Smooth muscle cell (in vitro differentiated cells): ENCODE results near the gene SLC9A7. TPM values are rescaled to one million over a fixed set of nuclear protein-coding genes. Genes with fewer than 3 reads are reported as not detected.

Experiments used
- DNase-seq: peaks from one replicate; lab custom pipeline; 2025; ENCODE audit not compliant: unreplicated experiment; lab: John Stamatoyannopoulos, UW
- H2AFZ ChIP-seq: fragments of 200-600 bp; sonication (generic); 2 replicates; pipeline ENCODE4 v1.6.0; 2016; ENCODE audit warnings: antibody characterized with exemption, low read depth, mild to moderate bottlenecking
- H3F3A ChIP-seq: fragments of 200-600 bp; sonication (generic); 2 replicates; pipeline ENCODE4 v1.6.0; 2017; ENCODE audit warnings: antibody characterized with exemption, low read depth
- H3K27ac ChIP-seq: fragments of 200-600 bp; sonication (generic); 2 replicates; pipeline ENCODE4 v1.5.1; 2016; ENCODE audit warnings: low read depth, mild to moderate bottlenecking
- H3K27me3 ChIP-seq: fragments of 200-600 bp; sonication (generic); 2 replicates; pipeline ENCODE4 v1.6.1; 2016; ENCODE audit warnings: low read depth, mild to moderate bottlenecking
- H3K36me3 ChIP-seq: fragments of 200-600 bp; sonication (generic); 2 replicates; pipeline ENCODE4 v1.5.1; 2016; ENCODE audit warnings: low read depth
- H3K4me1 ChIP-seq: fragments of 200-600 bp; sonication (generic); 2 replicates; pipeline ENCODE4 v1.5.1; 2016; ENCODE audit warnings: low read depth
- H3K4me2 ChIP-seq: fragments of 200-600 bp; sonication (generic); 2 replicates; pipeline ENCODE4 v1.6.0; 2016; ENCODE audit warnings: mild to moderate bottlenecking
- H3K4me3 ChIP-seq: fragments of 200-600 bp; sonication (generic); 2 replicates; pipeline ENCODE4 v1.5.1; 2016; ENCODE audit warnings: mild to moderate bottlenecking
- H3K79me2 ChIP-seq: fragments of 200-600 bp; sonication (generic); 2 replicates; pipeline ENCODE4 v1.6.0; 2016; ENCODE audit warnings: low read depth, mild to moderate bottlenecking
- H3K9ac ChIP-seq: fragments of 200-600 bp; sonication (generic); 2 replicates; pipeline ENCODE4 v1.6.0; 2016; ENCODE audit warnings: low read depth
- H3K9me3 ChIP-seq: fragments of 200-600 bp; sonication (generic); replicated peaks from 2 replicates; pipeline ENCODE4 v1.5.1; 2016; ENCODE audit warnings: low read depth
- H4K20me1 ChIP-seq: fragments of 200-600 bp; sonication (generic); 2 replicates; pipeline ENCODE4 v1.6.0; 2016; ENCODE audit warnings: low read depth
- WGBS: methylation state at CpG from one replicate; pipeline ENCODE4 v1.1.7; 2016; ENCODE audit warnings: low lambda C conversion rate; 5-methylcytosine and 5-hydroxymethylcytosine counted together
- polyA plus RNA-seq: library from polyadenylated mRNA; unstranded; fragments of >200 nt; fragmentation: Nextera tagmentation; extraction: Ambion mirVana; gene quantifications from 2 replicates; pipeline ENCODE4 v1.2.1, GENCODE V29; 2016
- total RNA-seq: library from RNA; depleted of rRNA; stranded (reverse); fragments of >200 nt; gene quantifications from 2 replicates; pipeline ENCODE4 v1.2.3, GENCODE V29; 2014
- TF ChIP-seq, protein P1 (sequence below): fragments of 200-600 bp; sonication (generic); IDR thresholded peaks from 2 replicates; pipeline ENCODE4 v1.5.1; 2017; ENCODE audit warnings: borderline replicate concordance, mild to moderate bottlenecking, antibody characterized with exemption; ENCODE audit not compliant: insufficient read depth, poor library complexity, severe bottlenecking

The SLC9A7 gene
- total and polyA plus RNA-seq, 2 experiments from 2014 or later, result 0.83 to 6.7 TPM

- WGBS, result 58% methylated on average over 3 of the region's 3 CpGs
- Histone ChIP-seq H3K27me3 (no peaks in the 10 kb centered on the region), H3K4me1 (no peaks in the 10 kb centered on the region), H3F3A (no peaks in the 10 kb centered on the region), H3K4me3 (no peak overlapping the region), H3K9me3 (no peaks in the 10 kb centered on the region), H2AFZ (no peak overlapping the region), H3K4me2 (no peak overlapping the region), H3K79me2 (no peaks in the 10 kb centered on the region), H3K36me3 (no peaks in the 10 kb centered on the region), H3K9ac (no peak overlapping the region), H3K27ac (no peak overlapping the region), H4K20me1 (no peaks in the 10 kb centered on the region)
- TF ChIP-seq, protein P1, sequence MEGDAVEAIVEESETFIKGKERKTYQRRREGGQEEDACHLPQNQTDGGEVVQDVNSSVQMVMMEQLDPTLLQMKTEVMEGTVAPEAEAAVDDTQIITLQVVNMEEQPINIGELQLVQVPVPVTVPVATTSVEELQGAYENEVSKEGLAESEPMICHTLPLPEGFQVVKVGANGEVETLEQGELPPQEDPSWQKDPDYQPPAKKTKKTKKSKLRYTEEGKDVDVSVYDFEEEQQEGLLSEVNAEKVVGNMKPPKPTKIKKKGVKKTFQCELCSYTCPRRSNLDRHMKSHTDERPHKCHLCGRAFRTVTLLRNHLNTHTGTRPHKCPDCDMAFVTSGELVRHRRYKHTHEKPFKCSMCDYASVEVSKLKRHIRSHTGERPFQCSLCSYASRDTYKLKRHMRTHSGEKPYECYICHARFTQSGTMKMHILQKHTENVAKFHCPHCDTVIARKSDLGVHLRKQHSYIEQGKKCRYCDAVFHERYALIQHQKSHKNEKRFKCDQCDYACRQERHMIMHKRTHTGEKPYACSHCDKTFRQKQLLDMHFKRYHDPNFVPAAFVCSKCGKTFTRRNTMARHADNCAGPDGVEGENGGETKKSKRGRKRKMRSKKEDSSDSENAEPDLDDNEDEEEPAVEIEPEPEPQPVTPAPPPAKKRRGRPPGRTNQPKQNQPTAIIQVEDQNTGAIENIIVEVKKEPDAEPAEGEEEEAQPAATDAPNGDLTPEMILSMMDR, result no peak
- DNase-seq, result no peak
Measured at GRCh38 chrX:46681849-46682248, 77.1 kb downstream of the SLC9A7 start.

GRCh38 chrX:46678232-46678631 lies 80.7 kb downstream of the SLC9A7 start:
- no peak overlapping the region for H3K9ac ChIP-seq
- no peaks in the 10 kb centered on the region for H3K27me3 ChIP-seq
- TF ChIP-seq, protein P1, result no peak
- H3K36me3 ChIP-seq, result no peaks in the 10 kb centered on the region
- no peaks in the 10 kb centered on the region for H3K9me3 ChIP-seq
- no peaks in the 10 kb centered on the region for H4K20me1 ChIP-seq
- no peak overlapping the region for H3K4me2 ChIP-seq
- DNase-seq, result no peak
- no peaks in the 10 kb centered on the region for H3K4me1 ChIP-seq
- no peak overlapping the region for H2AFZ ChIP-seq
- no peak overlapping the region for H3K27ac ChIP-seq
- no peak overlapping the region for H3K4me3 ChIP-seq
- H3K79me2 ChIP-seq, result no peaks in the 10 kb centered on the region
- no peaks in the 10 kb centered on the region for H3F3A ChIP-seq
- 100% methylated on average over 2 of the region's 2 CpGs for WGBS

GRCh38 chrX:46676399-46677356 lies 82.2 kb downstream of the SLC9A7 start:
- Histone ChIP-seq H3K9me3 (no peaks in the 10 kb centered on the region), H3K4me1 (no peaks in the 10 kb centered on the region), H3F3A (no peaks in the 10 kb centered on the region), H3K4me2 (no peak overlapping the region), H3K27me3 (no peaks in the 10 kb centered on the region), H3K9ac (no peak overlapping the region), H3K79me2 (no peaks in the 10 kb centered on the region), H3K27ac (no peak overlapping the region), H2AFZ (no peak overlapping the region), H3K4me3 (no peak overlapping the region), H4K20me1 (no peaks in the 10 kb centered on the region), H3K36me3 (no peaks in the 10 kb centered on the region)
- TF ChIP-seq, protein P1, result no peak
- no peak for DNase-seq
- 81% methylated on average over 10 of the region's 10 CpGs for WGBS
